Tibial nerve (tissue), 4 donors: ENCODE measurements around the gene DNAJC12.

ENCODE experiments used
- EP300 ChIP-seq, 2 donors: sonication (generic); formaldehyde crosslinking; IDR thresholded peaks; one replicate each; pipeline ENCODE4 v1.6.1; 2017; ENCODE audit warnings: antibody characterized with exemption in 2 of 2, mild to moderate bottlenecking in 1 of 2
- POLR2A ChIP-seq, 2 donors: fragments of 450-650 bp; IDR thresholded peaks; one replicate each; pipeline ENCODE4 v1.6.1; 2017; ENCODE audit warnings: antibody characterized with exemption in 2 of 2, mild to moderate bottlenecking in 2 of 2, moderate library complexity in 2 of 2
- TF ChIP-seq, protein P1 (sequence below), 5 experiments: fragments of 200-600 bp in 3 of 5; fragments of 450-650 bp in 2 of 5; sonication (generic) in 3 of 5; IDR thresholded peaks; one replicate each; pipeline ENCODE4 v1.5.1; 2016 to 2019; ENCODE audit warnings: antibody characterized with exemption in 5 of 5, mild to moderate bottlenecking in 3 of 5, moderate library complexity in 2 of 5

DNA sequence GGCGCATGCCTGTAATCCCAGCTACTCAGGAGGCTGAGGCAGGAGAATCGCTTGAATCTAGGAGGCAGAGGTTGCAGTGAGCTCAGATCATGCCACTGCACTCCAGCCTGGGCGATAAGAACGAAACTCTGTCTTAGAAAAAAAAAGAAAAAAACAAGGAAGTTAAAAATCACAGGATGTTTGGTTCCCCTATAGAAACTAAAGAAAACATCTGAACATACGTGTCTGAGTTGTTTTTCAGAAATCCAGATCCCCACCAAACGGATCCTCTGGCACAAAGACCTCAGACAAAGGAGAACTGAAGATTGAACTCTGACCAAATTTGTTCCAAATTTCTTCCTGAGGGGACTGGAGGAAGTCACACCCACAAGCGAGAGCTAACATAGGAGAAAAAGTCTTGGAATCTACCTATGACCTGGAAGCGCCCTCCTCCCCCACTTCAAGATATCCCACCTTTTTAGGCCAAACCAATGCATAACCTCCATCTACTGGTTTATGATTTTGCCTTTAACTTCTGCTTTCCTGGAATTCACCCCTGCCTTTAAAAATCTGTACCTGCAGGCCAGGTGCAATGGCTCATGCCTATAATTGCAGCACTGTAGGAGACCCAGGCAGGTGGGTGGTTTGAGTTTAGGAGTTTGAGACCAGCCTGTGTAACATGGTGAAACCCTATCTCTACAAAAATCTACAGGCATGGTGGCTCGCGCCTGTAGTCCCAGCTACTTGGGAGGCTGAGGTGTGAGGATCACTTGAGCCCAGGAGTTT, 26.8 kb upstream of the DNAJC12 start:
- TF ChIP-seq, protein P1, sequence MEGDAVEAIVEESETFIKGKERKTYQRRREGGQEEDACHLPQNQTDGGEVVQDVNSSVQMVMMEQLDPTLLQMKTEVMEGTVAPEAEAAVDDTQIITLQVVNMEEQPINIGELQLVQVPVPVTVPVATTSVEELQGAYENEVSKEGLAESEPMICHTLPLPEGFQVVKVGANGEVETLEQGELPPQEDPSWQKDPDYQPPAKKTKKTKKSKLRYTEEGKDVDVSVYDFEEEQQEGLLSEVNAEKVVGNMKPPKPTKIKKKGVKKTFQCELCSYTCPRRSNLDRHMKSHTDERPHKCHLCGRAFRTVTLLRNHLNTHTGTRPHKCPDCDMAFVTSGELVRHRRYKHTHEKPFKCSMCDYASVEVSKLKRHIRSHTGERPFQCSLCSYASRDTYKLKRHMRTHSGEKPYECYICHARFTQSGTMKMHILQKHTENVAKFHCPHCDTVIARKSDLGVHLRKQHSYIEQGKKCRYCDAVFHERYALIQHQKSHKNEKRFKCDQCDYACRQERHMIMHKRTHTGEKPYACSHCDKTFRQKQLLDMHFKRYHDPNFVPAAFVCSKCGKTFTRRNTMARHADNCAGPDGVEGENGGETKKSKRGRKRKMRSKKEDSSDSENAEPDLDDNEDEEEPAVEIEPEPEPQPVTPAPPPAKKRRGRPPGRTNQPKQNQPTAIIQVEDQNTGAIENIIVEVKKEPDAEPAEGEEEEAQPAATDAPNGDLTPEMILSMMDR (IDR thresholded peaks at IDR 0.05): no peak
- TF ChIP-seq POLR2A (IDR thresholded peaks at IDR 0.05) (no peak), EP300 (IDR thresholded peaks at IDR 0.05) (no peak)
